ENCODE measurements around the gene ZNF526. TPM values are rescaled to one million over a fixed set of nuclear protein-coding genes. Genes with fewer than 3 reads are reported as not detected.
"Not testable (repeated sequence)": the region's sequence is repeated elsewhere in the genome, so short reads cannot be mapped to it uniquely, and the experiment has no call there.

ZNF526 gene
- total RNA-seq, 1 experiment from 2014 or later: 13.1 TPM

DNA sequence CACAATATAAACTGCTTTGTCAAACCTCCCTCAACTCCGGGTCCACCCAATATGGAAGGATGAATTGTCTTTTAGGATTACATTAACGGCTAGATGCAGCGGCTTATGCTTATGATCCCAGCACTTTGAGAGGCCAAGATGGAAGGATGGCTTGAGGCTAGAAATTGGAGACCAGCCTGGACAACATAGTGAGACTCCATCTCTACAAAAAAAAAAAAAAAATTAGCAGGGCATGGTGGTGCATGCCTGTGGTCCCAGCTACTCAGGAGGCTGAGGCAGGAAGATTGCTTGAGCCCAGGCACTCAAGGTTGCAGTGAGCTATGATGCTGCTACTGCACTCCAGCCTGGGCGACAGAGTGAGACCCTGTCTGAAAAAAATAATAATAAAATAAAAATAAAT, 46.0 kb downstream of the ZNF526 start:
- H3K36me3 ChIP-seq (ENCODE audit: control insufficient read depth in 1 of 2, insufficient read depth in 2 of 2, low read length in 2 of 2); BruUV-seq (replicated peaks); H3K9me2 ChIP-seq (ENCODE audit: insufficient read depth); H3K27me3 ChIP-seq (ENCODE audit: insufficient read depth, low read length); H2AFZ ChIP-seq (ENCODE audit: low read depth, low read length, poor library complexity, severe bottlenecking); H3K27ac ChIP-seq (ENCODE audit: low read depth, low read length); H4K20me1 ChIP-seq (ENCODE audit: insufficient read depth); CTCF ChIA-PET; H3K9ac ChIP-seq (ENCODE audit: low read length); H3K4me3 ChIP-seq (replicated peaks in 1 of 2; ENCODE audit: low read depth in 1 of 2, low read length in 2 of 2); H3K4me2 ChIP-seq (ENCODE audit: low read length); DNase-seq (ENCODE audit: low read depth, low spot score); intact Hi-C loops (cut with micrococcal nuclease); H3K9me3 ChIP-seq (ENCODE audit: control insufficient read depth in 1 of 2, insufficient read depth in 1 of 2, low read depth in 1 of 2, low read length in 2 of 2); ATAC-seq: not testable (repeated sequence)
- POLR2A ChIA-PET: interaction anchor here (1.1 kb wide), 1 partner anchor 23 kb away, joined by 4 read pairs; no protein-coding TSS in a partner anchor
- Histone ChIP-seq H3K79me2 (ENCODE audit: insufficient read depth, low read length) (peaks cover 13% of the 10 kb centered on the region), H3K4me1 (ENCODE audit: control insufficient read depth in 1 of 2, insufficient read depth in 2 of 2, low read length in 2 of 2) (peaks cover 20 to 29% of the 10 kb centered on the region in 2 experiments)
- RAD21 ChIA-PET (ENCODE audit: low non-redundant PET in 1 of 2, low total read pairs in 2 of 2, uncharacterized antibody in 2 of 2, unreplicated experiment in 2 of 2): interaction anchor here in 1 of 2 experiments (0.5 kb wide), 1 partner anchor 8 kb away, joined by 3 read pairs; no protein-coding TSS in a partner anchor

DNA sequence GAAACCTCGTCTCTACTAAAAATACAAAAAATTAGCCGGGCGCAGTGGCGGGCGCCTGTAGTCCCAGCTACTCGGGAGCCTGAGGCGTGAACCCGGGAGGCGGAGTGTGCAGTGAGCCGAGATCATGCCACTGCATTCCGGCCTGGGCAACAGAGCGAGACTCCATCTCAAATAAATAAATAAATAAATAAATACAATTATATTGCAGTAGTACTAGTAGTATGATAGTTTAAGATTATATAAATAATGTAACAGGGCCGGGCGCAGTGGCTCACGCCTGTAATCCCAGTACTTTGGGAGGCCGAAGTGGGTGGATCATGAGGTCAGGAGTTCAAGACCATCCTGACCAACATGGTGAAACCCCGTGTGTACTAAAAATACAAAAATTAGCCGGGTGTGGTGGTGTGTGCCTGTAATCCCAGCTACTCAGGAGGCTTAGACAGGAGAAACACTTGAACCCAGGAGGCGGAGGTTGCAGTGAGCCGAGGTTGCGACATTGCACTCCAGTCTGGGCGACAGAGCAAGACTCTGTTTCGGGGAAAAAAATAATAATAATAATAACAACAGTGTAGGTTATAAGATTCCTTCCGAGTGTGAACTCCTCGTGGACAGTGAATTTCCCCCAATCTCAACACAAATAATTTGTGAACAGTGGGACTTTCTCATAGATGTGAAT, 47.0 kb downstream of the ZNF526 start:
- Histone ChIP-seq H3K4me3 (replicated peaks in 1 of 2; ENCODE audit: low read depth in 1 of 2, low read length in 2 of 2) (peak overlapping the region in 1 of 2 experiments; percentile 74; a peak in 2 of 4 replicates), H3K9ac (ENCODE audit: low read length) (peak overlapping the region; percentile 74), H3K4me1 (ENCODE audit: control insufficient read depth in 1 of 2, insufficient read depth in 2 of 2, low read length in 2 of 2) (peaks cover 23 to 32% of the 10 kb centered on the region in 2 experiments), H3K79me2 (ENCODE audit: insufficient read depth, low read length) (peaks cover 16% of the 10 kb centered on the region), H3K27ac (ENCODE audit: low read depth, low read length) (peak overlapping the region; percentile 72; the same call in 1 of the 2 replicates), H3K4me2 (ENCODE audit: low read length) (peak overlapping the region; percentile 93)
- H3K27me3 ChIP-seq (ENCODE audit: insufficient read depth, low read length); intact Hi-C loops (cut with micrococcal nuclease); ATAC-seq; H3K9me3 ChIP-seq (ENCODE audit: control insufficient read depth in 1 of 2, insufficient read depth in 1 of 2, low read depth in 1 of 2, low read length in 2 of 2); DNase-seq (ENCODE audit: low read depth, low spot score); H3K9me2 ChIP-seq (ENCODE audit: insufficient read depth); BruUV-seq (replicated peaks); RAD21 ChIA-PET (ENCODE audit: low non-redundant PET in 1 of 2, low total read pairs in 2 of 2, uncharacterized antibody in 2 of 2, unreplicated experiment in 2 of 2); H4K20me1 ChIP-seq (ENCODE audit: insufficient read depth); H3K36me3 ChIP-seq (ENCODE audit: control insufficient read depth in 1 of 2, insufficient read depth in 2 of 2, low read length in 2 of 2); H2AFZ ChIP-seq (ENCODE audit: low read depth, low read length, poor library complexity, severe bottlenecking); POLR2A ChIA-PET: not testable (repeated sequence)
- CTCF ChIA-PET: interaction anchor here (1.2 kb wide), 1 partner anchor 23 kb away, joined by 3 read pairs; no protein-coding TSS in a partner anchor
